H1 (cell line): ENCODE results near the gene ARHGAP21. TPM values are rescaled to one million over a fixed set of nuclear protein-coding genes. Genes with fewer than 3 reads are reported as not detected.
"Not testable (repeated sequence)": the region's sequence is repeated elsewhere in the genome, so short reads cannot be mapped to it uniquely, and the experiment has no call there.

Source experiments
- CTCF ChIA-PET: fragments of 300-600 bp; sonication (Branson Sonifier 250); formaldehyde crosslinking; loops from one replicate; lab custom pipeline; 2021; ENCODE audit not compliant: partially characterized antibody; lab: Charles Lee
- POLR2A ChIA-PET: fragments of 300-600 bp; sonication (Branson Sonifier 250); formaldehyde crosslinking; loops from one replicate; lab custom pipeline; 2021; ENCODE audit warnings: inconsistent platforms; ENCODE audit not compliant: partially characterized antibody; lab: Charles Lee
- DNase-seq, 2 experiments: peaks; one replicate each; pipeline versions ENCODE4 v3.0.0 to v3.0.0-alpha.2; 2010 to 2022; ENCODE audit warnings: low spot score in 2 of 2, low read depth in 1 of 2, mixed read lengths in 1 of 2
- FAIRE-seq: peaks from 2 replicates; lab custom pipeline; 2011; peaks lifted over from hg19 to GRCh38; lab: Jason Lieb, UNC
- H2AFZ ChIP-seq: 2 replicates; pipeline ENCODE4 v1.8.1; 2012; ENCODE audit warnings: low read length, inconsistent platforms
- H2AK5ac ChIP-seq: 2 replicates; pipeline ENCODE4 v1.6.1; 2013; ENCODE audit warnings: low read depth, low read length
- H2BK120ac ChIP-seq: replicated peaks from 2 replicates; pipeline ENCODE3; 2013; ENCODE audit warnings: low read depth, low read length, inconsistent platforms
- H2BK12ac ChIP-seq: 2 replicates; pipeline ENCODE4 v1.6.1; 2013; ENCODE audit warnings: low read depth, low read length
- H2BK15ac ChIP-seq: 2 replicates; pipeline ENCODE4 v1.6.1; 2013; ENCODE audit warnings: low read length
- H2BK20ac ChIP-seq: 2 replicates; pipeline ENCODE4 v1.6.1; 2013; ENCODE audit warnings: low read length
- H2BK5ac ChIP-seq: 2 replicates; pipeline ENCODE4 v1.6.1; 2013; ENCODE audit warnings: low read depth, low read length
- H3K14ac ChIP-seq: 2 replicates; pipeline ENCODE4 v1.6.1; 2013; ENCODE audit warnings: inconsistent platforms; ENCODE audit not compliant: insufficient read length
- H3K18ac ChIP-seq: 2 replicates; pipeline ENCODE4 v1.6.1; 2013; ENCODE audit warnings: low read length; ENCODE audit errors: extremely low read depth
- H3K23ac ChIP-seq: 2 replicates; pipeline ENCODE4 v1.6.1; 2013; ENCODE audit warnings: inconsistent platforms; ENCODE audit not compliant: insufficient read length
- H3K23me2 ChIP-seq: 2 replicates; pipeline ENCODE4 v1.6.1; 2013; ENCODE audit warnings: low read depth, low read length
- H3K27ac ChIP-seq: 2 replicates; pipeline ENCODE4 v1.6.1; 2011; ENCODE audit warnings: low read depth, low read length, inconsistent platforms
- H3K27me3 ChIP-seq, 4 experiments: replicated peaks in 1 of 4; 1 replicate in 1 of 4; 2 replicates in 3 of 4; pipeline versions ENCODE4 v1.6.1 to v1.8.1; 2011 to 2013; ENCODE audit warnings: low read length in 3 of 4, mild to moderate bottlenecking in 3 of 4, inconsistent platforms in 2 of 4, mixed read lengths in 2 of 4, moderate library complexity in 1 of 4; ENCODE audit not compliant: control insufficient read depth in 3 of 4, insufficient read depth in 3 of 4; ENCODE audit errors: extremely low read depth in 1 of 4
- H3K36me3 ChIP-seq, 4 experiments: 2 replicates each; pipeline versions ENCODE4 v1.6.1 to v1.8.1; 2011 to 2013; ENCODE audit warnings: mild to moderate bottlenecking in 4 of 4, low read length in 3 of 4, moderate library complexity in 2 of 4, control low read depth in 1 of 4, inconsistent platforms in 1 of 4; ENCODE audit not compliant: insufficient read depth in 4 of 4, control insufficient read depth in 2 of 4
- H3K4ac ChIP-seq: replicated peaks from 2 replicates; pipeline ENCODE3; 2013; ENCODE audit warnings: low read length, low read depth, mixed read lengths, inconsistent platforms; ENCODE audit not compliant: insufficient read length
- H3K4me1 ChIP-seq, 4 experiments: replicated peaks in 1 of 4; 1 replicate in 1 of 4; 2 replicates in 3 of 4; pipeline versions ENCODE4 v1.6.1 to v1.8.1; 2011 to 2013; ENCODE audit warnings: low read length in 3 of 4, inconsistent platforms in 2 of 4, mixed read lengths in 1 of 4; ENCODE audit not compliant: insufficient read depth in 4 of 4, control insufficient read depth in 3 of 4
- H3K4me2 ChIP-seq, 2 experiments: 2 replicates each; pipeline versions ENCODE4 v1.6.1 to v1.8.1; 2011 to 2013; ENCODE audit warnings: low read depth in 2 of 2, low read length in 2 of 2, control low read depth in 1 of 2, inconsistent platforms in 1 of 2, mild to moderate bottlenecking in 1 of 2; ENCODE audit not compliant: insufficient read depth in 1 of 2
- H3K4me3 ChIP-seq, 4 experiments: fragments of 200-600, 300-600 bp in 1 of 4; sonication (generic), shearing (Covaris generic), sonication (Bioruptor Twin) in 1 of 4; 2 replicates each; pipeline versions ENCODE4 v1.5.1 to v1.8.1; 2011 to 2016; ENCODE audit warnings: low read length in 4 of 4, low read depth in 3 of 4, control low read depth in 2 of 4, inconsistent platforms in 2 of 4, mild to moderate bottlenecking in 2 of 4, mixed read lengths in 1 of 4, moderate library complexity in 1 of 4; ENCODE audit not compliant: insufficient read depth in 2 of 4; ENCODE audit errors: extremely low read depth in 1 of 4
- H3K56ac ChIP-seq: replicated peaks from 2 replicates; pipeline ENCODE3; 2013; ENCODE audit warnings: low read depth, mild to moderate bottlenecking, mixed read lengths, low read length, inconsistent platforms; ENCODE audit not compliant: insufficient read length
- H3K79me1 ChIP-seq: 2 replicates; pipeline ENCODE4 v1.6.1; 2013; ENCODE audit warnings: low read depth, low read length, control low read depth
- H3K79me2 ChIP-seq, 2 experiments: 2 replicates each; pipeline versions ENCODE4 v1.6.1 to v1.8.1; 2012 to 2013; ENCODE audit warnings: low read length in 2 of 2, mild to moderate bottlenecking in 2 of 2, inconsistent platforms in 1 of 2; ENCODE audit not compliant: insufficient read depth in 2 of 2, control insufficient read depth in 1 of 2
- H3K9ac ChIP-seq, 4 experiments: replicated peaks in 1 of 4; 1 replicate in 1 of 4; 2 replicates in 3 of 4; pipeline versions ENCODE4 v1.6.1 to v1.8.1; 2011 to 2013; ENCODE audit warnings: low read depth in 3 of 4, low read length in 3 of 4, control low read depth in 2 of 4, mild to moderate bottlenecking in 2 of 4, moderate library complexity in 2 of 4, inconsistent platforms in 1 of 4; ENCODE audit errors: extremely low read depth in 1 of 4
- H3K9me3 ChIP-seq, 2 experiments: 2 replicates each; pipeline versions ENCODE4 v1.6.1 to v1.8.1; 2012 to 2013; ENCODE audit warnings: mild to moderate bottlenecking in 2 of 2, moderate library complexity in 2 of 2, control low read depth in 1 of 2, inconsistent platforms in 1 of 2, low read depth in 1 of 2, low read length in 1 of 2, mixed read lengths in 1 of 2; ENCODE audit not compliant: insufficient read depth in 2 of 2
- H4K20me1 ChIP-seq, 2 experiments: replicated peaks in 1 of 2; 2 replicates each; pipeline versions ENCODE3 to v1.8.1; 2011 to 2013; ENCODE audit warnings: inconsistent platforms in 2 of 2, low read length in 2 of 2, mild to moderate bottlenecking in 1 of 2; ENCODE audit not compliant: insufficient read depth in 2 of 2, control insufficient read depth in 1 of 2
- H4K5ac ChIP-seq: 2 replicates; pipeline ENCODE4 v1.6.1; 2013; ENCODE audit warnings: low read length, low read depth, mixed read lengths, inconsistent platforms; ENCODE audit not compliant: insufficient read length
- H4K8ac ChIP-seq: 2 replicates; pipeline ENCODE4 v1.8.0; 2013; ENCODE audit warnings: mild to moderate bottlenecking, moderate library complexity, low read length, inconsistent platforms; ENCODE audit not compliant: insufficient read depth; ENCODE audit errors: extremely low read depth
- H4K91ac ChIP-seq: replicated peaks from 2 replicates; pipeline ENCODE3; 2013; ENCODE audit warnings: low read length, mixed read lengths, inconsistent platforms; ENCODE audit not compliant: insufficient read length
- RXRA ChIP-seq: IDR thresholded peaks from 2 replicates; pipeline ENCODE4 v1.6.1; 2011; ENCODE audit warnings: low read depth, mild to moderate bottlenecking, low read length, moderate library complexity; ENCODE audit not compliant: insufficient read depth
- TAF7 ChIP-seq: optimal IDR thresholded peaks from 2 replicates; pipeline ENCODE3; 2011; ENCODE audit warnings: low read depth, mild to moderate bottlenecking, inconsistent platforms, low read length, moderate library complexity, borderline replicate concordance
- YY1 ChIP-seq: IDR thresholded peaks from 2 replicates; pipeline ENCODE4 v1.6.1; 2011; ENCODE audit warnings: low read depth, mild to moderate bottlenecking, low read length
- WGBS, 2 experiments: shearing (Covaris generic) in 1 of 2; methylation state at CpG; one replicate each; pipeline versions ENCODE4 v1.1.6 to v1.1.7; 2013 to 2015; ENCODE audit warnings: low lambda C conversion rate in 2 of 2, mixed read lengths in 2 of 2, inconsistent platforms in 1 of 2, low coverage in 1 of 2, missing lambda C conversion rate in 1 of 2; ENCODE audit not compliant: insufficient replicate concordance in 2 of 2, insufficient coverage in 1 of 2, insufficient read length in 1 of 2; ENCODE audit errors: extremely low coverage in 1 of 2, missing lambda C conversion rate in 1 of 2; 5-methylcytosine and 5-hydroxymethylcytosine counted together
- polyA plus RNA-seq, 7 experiments: library from polyadenylated mRNA; depleted of rRNA in 3 of 7; stranded (reverse) in 5 of 7; unstranded in 2 of 7; fragments of >200 nt in 5 of 7; fragments of 200-250 nt in 2 of 7; gene quantifications; 1 replicate in 5 of 7; 2 replicates in 1 of 7; 4 replicates in 1 of 7; pipeline versions ENCODE4 v1.2.1 to v1.2.3, GENCODE V29; 2011 to 2013; ENCODE audit warnings: missing spikeins in 2 of 7, mixed read lengths in 2 of 7
- total RNA-seq: library from RNA; stranded (reverse); fragmentation: NEBNext Ultra II Directional; extraction: Animal tissue kit (Norgen Biotek cat#: 25700); gene quantifications from 2 replicates; pipeline ENCODE4 v1.2.1, GENCODE V29; 2021
- TF ChIP-seq, protein P1 (sequence below): IDR thresholded peaks from 2 replicates; pipeline ENCODE4 v1.6.1; 2012; ENCODE audit warnings: inconsistent platforms
- TF ChIP-seq, protein P2 (sequence below): IDR thresholded peaks from 2 replicates; pipeline ENCODE4 v1.6.1; 2012; ENCODE audit warnings: low read length, inconsistent platforms

ARHGAP21 gene
- total and polyA plus RNA-seq, 2 of the 8 experiments (the other 6 are each of a cell fraction or from before 2014, with no cell fraction given), result 14.4 to 35.3 TPM

DNA sequence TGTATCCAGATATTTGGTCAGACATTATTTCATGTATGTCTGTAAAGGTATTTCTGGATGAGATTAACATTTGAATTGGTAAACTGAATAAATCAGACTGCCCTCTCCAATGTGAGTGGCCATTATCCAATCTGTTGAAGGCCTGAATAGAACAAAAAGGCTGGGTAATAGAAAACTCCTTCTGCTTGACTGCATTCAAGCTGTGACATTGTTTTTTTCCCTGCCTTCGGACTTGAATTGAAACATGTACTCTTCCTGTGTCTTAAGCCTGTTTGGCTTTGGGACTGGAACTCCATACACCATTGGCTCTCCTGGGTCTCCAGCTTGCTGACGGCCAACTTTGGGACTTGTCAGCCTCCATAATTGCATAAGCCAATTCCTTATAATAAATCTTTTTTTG is 36.0 kb upstream of the ARHGAP21 start (continued):
- no peak for TF ChIP-seq YY1
- TF ChIP-seq TAF7, result no peak
- TF ChIP-seq, protein P1, sequence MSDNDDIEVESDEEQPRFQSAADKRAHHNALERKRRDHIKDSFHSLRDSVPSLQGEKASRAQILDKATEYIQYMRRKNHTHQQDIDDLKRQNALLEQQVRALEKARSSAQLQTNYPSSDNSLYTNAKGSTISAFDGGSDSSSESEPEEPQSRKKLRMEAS, result no peak
- no peak for TF ChIP-seq RXRA
- TF ChIP-seq, protein P2, sequence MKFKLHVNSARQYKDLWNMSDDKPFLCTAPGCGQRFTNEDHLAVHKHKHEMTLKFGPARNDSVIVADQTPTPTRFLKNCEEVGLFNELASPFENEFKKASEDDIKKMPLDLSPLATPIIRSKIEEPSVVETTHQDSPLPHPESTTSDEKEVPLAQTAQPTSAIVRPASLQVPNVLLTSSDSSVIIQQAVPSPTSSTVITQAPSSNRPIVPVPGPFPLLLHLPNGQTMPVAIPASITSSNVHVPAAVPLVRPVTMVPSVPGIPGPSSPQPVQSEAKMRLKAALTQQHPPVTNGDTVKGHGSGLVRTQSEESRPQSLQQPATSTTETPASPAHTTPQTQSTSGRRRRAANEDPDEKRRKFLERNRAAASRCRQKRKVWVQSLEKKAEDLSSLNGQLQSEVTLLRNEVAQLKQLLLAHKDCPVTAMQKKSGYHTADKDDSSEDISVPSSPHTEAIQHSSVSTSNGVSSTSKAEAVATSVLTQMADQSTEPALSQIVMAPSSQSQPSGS, result no peak

DNA sequence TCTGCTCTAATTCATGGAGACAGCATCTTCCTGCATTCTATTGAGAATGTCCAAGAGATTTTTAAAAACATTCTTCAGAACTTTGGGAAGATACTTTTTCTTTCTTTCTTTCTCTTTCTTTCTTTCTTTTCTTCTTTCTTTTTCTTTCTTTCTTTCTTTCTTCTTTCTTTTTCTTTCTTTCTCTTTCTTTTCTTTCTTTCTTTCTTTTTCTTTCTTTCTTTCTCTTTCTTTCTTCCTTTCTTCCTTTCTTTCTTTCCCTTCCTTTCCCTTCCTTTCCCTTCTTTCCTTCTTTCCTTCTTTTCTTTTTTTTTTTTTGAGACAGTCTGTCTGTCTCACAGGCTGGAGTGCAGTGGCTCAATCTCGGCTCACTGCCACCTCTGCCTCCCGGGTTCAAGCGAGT is 34.6 kb upstream of the ARHGAP21 start:
- H4K91ac ChIP-seq, H3K9me3 ChIP-seq, H3K27me3 ChIP-seq, H3K79me2 ChIP-seq, H3K56ac ChIP-seq, H4K20me1 ChIP-seq, H3K23me2 ChIP-seq, H3K9ac ChIP-seq, POLR2A ChIA-PET, CTCF ChIA-PET, H3K4ac ChIP-seq, FAIRE-seq, H3K23ac ChIP-seq, H2AK5ac ChIP-seq, H3K4me3 ChIP-seq, H2BK5ac ChIP-seq, H3K14ac ChIP-seq, H3K36me3 ChIP-seq, H2BK15ac ChIP-seq, H2BK20ac ChIP-seq, H3K4me1 ChIP-seq, H2BK120ac ChIP-seq, H3K4me2 ChIP-seq, H4K5ac ChIP-seq, H2BK12ac ChIP-seq, H2AFZ ChIP-seq, H3K79me1 ChIP-seq, H3K27ac ChIP-seq, H4K8ac ChIP-seq, DNase-seq, H3K18ac ChIP-seq: not testable (repeated sequence)
- 100% methylated on average over 3 of the region's 3 CpGs; no CpG with 5 or more reads in 1 of the 2 experiments for WGBS, 2 experiments
